ENCODE results near the gene GRN.

Gene GRN

DNA sequence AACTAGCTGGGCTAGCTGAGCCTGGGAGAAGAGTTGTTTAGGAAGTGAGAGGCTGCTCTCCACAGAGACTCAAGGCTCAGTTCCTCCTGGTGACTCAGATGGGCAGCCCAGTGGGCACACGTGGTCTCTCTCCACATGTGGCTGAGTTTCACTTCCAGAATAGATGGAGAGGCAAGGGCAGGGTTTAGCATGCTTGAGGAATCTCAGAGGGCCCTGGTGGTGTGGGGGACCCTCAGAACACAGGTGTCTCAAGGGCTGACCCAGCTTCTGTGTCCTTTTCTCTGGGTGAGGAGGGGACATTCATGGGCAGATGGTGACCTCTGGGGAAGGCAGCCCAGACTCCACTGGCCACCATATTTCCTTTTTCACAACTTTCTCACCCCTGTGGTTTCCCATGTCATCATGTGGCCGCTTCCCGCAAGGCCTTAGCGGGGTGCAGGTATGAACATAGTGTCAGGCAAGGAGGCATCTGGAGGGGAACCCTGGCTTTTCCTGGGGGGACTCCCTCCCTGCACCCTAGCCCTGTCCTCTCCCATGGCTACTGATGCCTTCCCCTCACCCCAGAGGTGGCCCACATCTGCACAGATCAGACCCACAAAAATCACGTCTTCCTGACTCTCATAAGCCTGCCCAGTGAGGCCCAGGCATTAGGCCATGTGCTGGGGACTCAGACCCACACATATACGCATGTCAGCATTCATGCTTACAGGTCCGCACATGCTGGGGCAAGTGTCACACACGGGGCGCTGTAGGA is 3.3 kb downstream of the GRN start:
- no peak for DNase-seq

DNA sequence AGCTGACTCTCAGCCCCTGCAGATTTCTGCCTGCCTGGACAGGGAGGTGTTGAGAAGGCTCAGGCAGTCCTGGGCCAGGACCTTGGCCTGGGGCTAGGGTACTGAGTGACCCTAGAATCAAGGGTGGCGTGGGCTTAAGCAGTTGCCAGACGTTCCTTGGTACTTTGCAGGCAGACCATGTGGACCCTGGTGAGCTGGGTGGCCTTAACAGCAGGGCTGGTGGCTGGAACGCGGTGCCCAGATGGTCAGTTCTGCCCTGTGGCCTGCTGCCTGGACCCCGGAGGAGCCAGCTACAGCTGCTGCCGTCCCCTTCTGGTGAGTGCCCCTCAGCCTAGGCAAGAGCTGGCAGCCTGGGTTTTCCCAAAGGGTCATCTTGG is 3.9 kb downstream of the GRN start:
- DNase-seq: no peak

DNA sequence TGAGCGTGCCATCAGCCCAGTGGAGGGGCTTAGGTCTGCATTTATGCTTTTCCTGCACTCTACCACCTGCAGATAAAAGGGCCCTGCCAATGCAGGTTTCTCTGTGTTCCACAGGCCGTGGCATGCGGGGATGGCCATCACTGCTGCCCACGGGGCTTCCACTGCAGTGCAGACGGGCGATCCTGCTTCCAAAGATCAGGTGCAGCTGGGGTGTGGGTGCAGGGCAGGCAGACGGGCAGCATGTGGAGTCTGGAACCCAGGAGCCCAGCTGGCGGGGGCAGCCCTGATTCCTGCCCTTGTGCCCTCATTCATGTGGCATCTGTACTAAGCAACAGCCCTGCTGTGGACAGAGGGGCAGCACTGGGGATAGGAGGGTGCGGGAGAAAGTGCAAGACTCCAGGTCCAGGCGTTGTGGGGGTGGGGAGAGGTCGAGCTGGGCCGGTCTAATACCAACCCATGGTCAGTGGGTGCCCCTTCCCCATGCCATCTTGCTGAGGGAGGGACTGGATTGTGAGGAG is 4.5 kb downstream of the GRN start:
- no peak for DNase-seq

DNA sequence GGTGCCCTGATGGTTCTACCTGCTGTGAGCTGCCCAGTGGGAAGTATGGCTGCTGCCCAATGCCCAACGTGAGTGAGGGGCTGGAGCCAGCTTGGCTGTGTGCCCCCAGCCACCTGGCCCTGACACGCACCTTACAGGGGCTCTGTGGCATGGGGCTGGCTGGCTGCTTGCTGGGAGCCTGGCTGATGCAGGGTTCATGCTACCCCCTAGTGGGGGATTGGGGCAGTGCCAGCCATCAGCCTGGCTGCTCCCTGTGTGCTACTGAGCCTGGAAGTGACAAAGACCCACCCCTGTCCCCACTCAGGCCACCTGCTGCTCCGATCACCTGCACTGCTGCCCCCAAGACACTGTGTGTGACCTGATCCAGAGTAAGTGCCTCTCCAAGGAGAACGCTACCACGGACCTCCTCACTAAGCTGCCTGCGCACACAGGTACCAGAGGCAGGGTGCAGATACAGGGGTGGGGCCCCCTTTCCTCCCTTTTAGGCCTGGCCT is 5.7 kb downstream of the GRN start:
- DNase-seq: peak; percentile 71

DNA sequence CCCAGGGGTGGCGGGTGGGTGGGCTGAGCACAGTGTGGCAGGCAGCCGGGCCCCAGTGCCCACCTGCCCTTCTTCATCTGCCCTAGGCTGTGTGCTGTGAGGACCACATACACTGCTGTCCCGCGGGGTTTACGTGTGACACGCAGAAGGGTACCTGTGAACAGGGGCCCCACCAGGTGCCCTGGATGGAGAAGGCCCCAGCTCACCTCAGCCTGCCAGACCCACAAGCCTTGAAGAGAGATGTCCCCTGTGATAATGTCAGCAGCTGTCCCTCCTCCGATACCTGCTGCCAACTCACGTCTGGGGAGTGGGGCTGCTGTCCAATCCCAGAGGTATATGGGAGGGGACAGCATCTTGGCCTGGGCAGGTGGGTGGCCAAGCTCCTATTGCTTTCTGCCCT is 6.4 kb downstream of the GRN start:
- no peak for DNase-seq

DNA sequence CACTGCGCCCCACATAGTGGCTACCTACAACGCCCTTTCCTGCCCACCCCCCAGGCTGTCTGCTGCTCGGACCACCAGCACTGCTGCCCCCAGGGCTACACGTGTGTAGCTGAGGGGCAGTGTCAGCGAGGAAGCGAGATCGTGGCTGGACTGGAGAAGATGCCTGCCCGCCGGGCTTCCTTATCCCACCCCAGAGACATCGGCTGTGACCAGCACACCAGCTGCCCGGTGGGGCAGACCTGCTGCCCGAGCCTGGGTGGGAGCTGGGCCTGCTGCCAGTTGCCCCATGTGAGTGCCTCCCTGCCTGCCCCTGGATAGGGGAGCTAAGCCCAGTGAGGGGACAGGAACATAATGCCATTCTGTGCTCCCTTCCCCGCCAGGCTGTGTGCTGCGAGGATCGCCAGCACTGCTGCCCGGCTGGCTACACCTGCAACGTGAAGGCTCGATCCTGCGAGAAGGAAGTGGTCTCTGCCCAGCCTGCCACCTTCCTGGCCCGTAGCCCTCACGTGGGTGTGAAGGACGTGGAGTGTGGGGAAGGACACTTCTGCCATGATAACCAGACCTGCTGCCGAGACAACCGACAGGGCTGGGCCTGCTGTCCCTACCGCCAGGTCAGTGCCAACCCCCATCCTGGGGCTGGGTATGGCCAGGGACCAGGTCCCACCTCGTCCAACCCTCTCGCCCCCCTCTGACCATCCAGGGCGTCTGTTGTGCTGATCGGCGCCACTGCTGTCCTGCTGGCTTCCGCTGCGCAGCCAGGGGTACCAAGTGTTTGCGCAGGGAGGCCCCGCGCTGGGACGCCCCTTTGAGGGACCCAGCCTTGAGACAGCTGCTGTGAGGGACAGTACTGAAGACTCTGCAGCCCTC is 7.1 kb downstream of the GRN start:
- DNase-seq: no peak

DNA sequence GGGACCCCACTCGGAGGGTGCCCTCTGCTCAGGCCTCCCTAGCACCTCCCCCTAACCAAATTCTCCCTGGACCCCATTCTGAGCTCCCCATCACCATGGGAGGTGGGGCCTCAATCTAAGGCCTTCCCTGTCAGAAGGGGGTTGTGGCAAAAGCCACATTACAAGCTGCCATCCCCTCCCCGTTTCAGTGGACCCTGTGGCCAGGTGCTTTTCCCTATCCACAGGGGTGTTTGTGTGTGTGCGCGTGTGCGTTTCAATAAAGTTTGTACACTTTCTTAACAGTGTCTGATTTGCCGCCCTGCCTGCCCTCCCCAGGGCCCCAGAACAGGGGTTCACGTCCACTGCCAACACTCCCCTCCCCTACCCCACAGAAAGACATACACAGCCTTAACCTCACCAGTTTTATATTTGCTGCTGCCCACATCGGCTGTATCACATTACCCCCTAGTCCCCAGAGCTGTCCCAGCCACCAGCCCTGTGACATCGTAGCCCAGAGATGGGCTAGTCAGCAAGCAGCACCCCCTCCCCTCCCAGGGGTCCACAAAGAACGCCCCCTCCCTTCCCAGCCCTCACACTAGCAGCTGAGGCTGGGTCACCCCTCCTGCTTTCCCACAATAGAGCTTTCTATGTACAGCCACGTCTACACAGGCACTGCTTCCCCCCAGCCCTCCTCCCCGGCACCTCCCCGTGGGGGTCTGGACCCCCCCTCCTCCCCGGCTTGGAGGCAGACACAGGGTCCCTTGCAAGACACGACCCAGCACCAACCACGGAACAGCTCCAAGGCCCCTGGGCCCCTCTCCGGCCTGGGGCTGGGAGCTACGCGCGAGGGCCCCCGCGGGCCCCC is 7.9 kb downstream of the GRN start:
- no peak for DNase-seq

DNA sequence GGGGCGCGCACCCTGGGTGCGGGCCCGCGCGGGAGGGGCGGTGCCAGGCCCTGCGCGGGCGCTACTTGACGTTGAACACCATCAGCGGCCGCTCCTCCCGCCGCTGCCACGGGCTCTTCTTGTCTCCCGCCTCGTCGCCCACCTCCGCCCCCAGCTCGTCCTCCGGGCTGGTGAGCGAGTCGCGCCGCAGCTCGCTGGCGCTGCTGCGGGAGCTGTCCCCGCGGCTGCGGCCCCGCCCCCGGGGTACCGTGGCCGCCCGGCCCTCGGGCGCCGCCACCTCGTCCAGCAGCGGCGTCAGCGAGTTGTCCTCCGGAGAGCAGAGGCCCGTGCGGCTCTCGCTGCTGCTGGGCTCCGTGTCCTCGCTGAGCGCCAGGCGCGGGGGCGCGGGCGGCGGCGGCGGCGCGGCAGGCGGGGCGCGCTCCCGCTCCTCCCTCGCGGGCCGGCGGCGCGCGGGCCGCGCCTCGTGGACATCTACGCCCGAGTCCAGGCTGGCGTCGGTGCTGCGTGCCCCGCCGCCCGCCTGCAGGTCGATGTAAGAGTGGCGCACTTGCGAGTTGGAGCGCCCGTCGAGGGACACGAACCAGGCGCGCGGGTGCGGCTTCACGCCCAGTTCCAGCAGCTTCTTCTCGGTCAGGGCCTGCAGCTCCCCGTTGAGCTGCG is 8.7 kb downstream of the GRN start:
- DNase-seq: no peak

DNA sequence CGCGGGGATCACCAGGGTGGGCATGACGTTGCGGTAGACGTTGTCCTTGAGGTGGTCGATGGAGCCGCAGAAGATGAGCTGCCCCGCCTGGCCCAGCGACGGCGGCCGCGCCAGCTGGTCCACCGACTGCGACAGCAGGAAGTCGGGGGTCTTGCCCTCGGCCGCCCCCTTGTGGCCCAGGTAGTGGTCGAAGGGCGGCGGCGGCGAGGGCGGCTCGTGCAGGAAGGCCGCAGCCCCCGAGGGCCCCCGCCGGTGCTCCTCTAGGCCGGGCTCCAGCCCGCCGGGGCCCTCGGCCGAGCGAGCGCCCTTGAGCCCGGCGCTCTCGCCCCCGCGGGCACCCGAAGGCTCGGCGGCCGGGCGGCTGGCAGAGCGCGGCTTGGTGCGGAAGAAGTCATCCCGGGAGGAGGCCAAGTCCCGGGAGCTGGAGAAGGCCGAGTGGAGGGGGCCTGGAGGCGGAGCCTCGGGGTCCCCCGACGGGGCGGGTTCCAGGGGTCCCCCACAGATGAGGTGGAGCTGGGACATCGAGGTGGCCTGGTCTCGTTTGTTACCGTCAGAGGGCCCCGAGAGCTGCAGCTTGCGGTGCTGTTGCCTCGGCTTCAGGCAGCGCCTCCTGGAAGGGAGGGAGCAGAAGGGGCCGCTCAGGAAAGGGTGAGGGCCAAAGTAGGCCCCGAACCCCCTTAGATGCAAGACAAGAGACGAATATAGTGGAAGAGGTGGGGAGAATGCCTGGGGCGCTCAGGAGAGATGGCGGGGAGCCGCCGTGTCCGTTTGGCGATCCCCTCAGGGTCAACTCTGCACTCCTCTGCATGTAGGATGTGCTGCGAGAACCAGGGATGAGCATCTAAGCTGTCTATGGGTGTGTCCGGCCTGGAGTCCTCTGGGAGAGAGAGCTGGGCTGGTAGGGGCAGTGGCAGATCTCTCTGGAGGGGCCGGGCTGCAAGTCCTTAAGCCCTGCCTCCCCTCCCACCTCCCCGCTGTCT is 9.8 kb downstream of the GRN start:
- DNase-seq: peak; percentile 64

DNA sequence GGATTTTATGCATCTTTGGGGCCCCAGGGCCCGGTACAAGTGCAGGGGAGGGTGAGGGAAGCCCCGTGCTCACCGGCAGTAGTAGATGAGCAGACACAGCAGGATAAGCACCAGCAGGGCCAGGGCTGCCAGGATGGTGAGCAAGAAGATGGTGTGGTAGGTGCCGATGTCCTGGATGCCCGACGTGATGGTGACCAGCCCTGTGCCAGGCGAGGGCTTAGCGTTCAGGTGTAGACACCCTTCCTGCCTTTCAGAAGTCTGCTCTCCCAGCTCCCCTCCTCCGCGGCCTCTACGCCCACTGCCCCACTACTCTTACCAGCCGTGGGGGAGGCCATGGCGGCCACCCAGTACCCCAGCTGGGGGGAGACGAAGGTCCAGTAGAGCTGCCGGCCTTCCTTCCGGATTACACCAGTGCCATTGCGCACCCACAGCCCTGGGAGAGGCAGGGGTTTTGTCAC is 10.6 kb downstream of the GRN start:
- DNase-seq: no peak

DNA sequence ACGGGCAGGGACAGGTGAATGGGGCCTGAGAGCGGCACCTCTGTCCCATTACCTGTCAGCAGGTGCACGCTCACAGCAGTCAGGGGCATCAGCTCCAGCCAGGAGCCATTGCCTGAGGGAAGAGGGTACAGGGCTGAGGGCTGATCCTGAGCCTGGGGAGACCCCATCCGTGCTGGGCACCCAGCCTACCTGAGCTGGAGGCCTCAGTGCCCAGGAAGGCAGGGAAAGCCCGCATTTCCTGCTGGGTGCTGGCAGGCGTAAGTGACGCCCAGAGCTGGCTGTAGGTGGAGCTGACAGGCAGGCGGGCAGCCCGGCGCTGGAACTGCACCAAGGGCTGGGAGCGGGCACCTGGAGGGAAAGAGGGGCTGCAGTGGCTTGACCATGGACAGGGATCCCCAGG is 11.1 kb downstream of the GRN start:
- no peak for DNase-seq

DNA sequence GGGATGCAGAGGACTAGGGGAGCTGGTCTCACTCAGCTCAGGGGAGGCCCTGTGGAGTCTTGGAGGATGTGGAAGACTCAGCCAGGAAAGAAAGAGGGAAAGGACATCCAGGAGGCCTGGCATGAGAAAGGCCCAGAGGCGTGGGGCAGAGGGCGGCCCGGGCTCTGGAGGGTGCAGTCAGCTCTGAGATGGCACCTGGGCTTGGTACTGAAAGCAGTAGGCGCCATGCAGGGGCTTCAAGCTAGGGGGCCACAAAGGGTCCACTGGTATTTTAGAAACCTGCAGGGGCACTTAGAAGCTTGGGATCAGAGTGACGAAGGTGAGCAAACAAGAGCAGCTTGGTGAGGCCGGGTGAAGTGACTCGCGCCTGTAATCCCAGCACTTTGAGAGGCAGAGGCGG is 13.0 kb downstream of the GRN start:
- DNase-seq: no peak

DNA sequence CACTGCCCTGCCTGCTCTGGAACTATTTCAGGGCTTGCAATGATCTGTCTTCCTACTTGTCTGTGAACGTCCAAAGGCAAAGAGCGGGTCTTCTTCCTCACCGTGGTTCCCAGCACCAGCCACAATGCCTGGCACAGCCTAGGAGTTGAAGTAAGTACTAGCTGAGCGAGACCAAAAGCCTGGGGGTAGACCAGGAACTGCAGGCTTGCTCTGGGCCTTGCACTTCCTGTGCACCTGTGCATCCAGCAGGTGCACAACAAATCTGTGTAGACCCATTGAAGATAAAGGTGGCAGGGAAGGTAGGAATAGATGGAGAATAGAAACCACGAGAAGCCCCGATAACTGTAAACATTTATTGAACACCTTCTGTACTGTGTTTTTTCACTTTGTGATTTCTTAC is 13.9 kb downstream of the GRN start:
- DNase-seq: no peak

DNA sequence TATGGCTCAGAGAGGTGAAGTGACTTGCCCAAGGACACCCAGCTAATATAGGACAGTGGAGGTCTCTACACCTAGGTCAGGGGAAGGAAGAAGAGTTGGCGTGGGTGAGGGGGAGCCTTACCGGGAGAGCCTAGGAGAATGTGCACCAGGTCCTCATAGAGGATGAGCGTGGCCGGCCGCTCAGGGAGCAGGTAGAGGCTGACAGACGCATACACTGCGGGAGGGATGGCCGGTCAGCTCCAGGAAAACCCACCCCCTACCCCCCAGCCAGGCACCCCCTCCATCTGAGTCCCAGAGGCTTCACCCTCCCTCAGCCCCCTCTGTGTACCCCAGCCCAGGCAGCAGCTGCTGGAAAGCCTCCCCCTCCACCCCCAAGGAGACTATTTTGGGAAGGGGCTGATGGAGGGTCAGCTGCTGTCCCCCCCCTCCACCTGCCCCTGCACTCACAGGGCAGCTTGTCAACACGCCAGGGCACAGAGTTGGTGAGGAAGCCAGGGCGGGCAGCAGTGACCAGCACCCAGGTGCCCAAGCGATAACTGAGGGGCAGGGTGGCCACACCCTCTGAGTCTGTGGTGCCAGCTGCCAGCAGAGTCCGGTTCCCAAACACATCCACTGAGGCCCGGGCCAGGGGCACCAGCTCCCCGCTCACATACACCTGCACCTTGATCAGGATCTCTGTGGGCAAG is 14.5 kb downstream of the GRN start:
- no peak for DNase-seq

DNA sequence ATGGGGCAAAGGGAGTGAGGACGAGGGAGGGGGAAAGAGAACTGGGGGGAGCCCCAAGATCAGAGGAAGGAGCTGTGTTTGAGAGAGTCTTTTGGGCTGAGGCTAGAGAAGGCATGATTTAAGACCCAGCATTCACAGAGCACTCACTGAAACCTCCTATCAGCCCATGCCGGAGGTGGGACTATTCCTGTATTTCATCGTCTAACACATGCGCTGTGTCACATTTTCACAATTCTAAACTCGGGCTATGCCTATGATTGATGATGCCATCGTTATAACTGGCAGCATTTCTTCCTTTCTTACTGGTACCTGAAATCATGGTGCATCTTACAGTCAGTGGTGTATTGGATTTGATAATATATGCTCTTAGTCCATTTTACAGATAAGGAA is 15.0 kb downstream of the GRN start:
- no peak for DNase-seq

DNA sequence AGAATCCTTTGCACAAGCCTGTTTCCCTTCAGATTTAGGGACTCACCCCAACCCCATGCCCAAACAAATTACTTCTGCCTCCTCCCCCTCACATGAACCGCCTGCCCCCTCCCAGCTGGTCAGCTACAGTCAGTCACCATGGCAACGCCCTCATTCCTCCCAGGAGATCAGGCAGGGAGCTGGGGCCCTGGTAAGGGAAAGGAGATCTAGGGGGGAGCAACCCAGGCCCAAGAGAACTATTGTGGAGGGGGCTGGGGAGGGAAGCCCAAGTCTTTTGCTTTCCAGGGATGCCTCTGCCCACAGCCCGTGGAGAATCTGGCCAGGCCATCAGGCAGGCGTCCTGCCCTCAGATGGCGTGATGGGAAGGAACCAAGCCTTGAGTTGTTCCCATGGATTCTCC is 15.7 kb downstream of the GRN start:
- DNase-seq: no peak

DNA sequence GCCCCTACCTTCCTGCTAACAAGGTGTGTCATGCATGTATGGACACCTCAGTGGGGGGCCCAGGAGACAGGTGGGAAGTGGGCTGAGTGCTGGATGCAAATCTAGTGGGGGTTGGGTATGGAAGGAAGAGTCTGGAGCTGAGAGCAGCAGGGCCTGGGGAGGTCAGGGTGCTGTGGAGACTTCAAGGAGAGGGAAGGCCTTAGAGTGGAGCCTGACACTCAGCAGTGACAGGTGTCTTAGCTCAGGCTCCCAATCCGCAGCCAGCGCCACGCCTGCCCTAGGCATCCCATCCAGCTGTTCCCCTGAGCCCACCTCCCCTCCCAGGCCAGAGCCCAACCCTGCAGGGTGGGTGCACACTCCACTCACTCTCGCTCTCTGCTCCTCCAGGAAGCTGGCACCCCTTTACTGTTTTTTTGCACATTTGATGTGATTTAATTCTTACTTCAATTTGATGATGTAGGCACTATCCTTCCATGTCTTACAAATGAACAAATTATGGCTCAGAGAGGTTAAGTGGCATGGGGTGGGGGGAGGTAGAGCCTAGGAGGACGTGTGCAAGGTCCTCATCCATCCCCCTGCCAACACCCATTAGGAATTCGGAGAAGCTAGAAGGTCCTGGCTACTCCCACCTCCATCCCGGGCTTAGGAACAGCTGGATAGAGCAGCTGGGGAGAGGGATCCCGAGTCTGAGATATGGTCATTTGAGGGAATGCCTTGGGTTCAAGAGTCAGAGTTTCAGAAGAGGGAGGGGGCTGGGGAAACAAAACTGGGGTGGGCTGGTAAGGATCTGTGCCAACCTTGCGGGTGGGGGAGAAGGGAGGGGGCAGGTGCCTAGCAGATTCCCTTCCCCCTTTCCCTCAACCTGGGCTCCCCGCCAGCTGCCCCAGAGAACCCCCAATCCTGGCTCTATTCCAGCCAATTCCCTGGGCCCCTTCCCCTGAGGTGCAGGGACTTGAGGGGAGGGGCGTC is 16.5 kb downstream of the GRN start:
- DNase-seq: no peak

DNA sequence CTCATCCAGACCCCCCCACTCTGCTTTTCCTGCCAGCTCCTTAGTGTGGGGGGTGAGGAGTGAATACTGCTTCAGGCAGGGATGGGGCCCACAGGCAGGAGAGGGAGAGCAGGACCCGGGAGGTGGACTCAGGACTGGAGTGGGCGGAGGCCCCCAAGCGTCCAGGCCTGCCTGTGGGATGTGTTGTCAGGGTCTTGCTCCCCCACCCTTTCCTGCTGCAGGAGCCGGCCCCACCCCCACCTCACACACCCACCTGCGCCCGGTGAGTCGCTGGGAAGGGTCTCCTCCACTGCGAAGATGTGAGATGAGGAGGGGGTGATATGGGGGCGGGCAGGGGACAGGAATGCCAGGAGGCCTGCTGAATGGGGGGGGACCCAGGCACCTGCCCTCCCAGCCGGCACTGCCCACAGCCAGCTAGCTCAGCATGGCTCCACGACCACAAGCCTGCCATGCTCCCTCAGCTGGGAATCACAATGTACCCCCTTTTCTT is 17.4 kb downstream of the GRN start:
- DNase-seq: no peak

DNA sequence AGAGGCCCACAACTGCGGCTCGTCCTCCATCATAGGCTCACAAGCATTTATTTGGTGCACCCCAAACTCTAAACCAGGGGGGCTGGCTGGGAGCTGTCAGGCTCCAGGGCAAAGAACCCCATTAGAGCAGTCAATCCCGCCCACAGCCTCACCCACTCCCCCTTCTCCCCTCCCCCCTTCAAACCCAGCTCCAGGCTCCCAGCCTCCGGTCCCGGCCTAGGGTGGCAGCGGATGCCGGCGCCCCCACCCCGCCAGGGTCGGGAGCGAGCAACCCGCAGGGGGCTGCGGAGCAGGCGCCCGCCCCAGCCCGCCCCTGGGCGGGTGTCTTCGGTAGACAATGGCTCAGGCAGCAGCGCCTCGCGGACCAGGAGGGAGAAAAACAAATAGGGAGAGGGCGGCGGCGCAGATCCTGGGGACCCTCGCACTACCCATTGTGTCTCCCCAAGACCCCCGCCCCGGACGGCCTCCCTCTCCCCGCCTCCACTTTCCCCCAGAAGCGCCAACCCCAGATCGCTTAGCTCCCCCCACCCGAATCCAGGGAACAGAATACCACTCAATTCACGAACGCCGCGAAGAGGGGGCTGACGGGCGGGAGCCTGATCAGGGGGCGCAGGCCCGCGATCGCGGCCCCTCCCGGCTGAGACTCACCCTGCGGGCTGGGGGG is 18.0 kb downstream of the GRN start:
- no peak for DNase-seq

Measured in stimulated activated CD4-positive, alpha-beta T cell treated with anti-CD3 and anti-CD28 coated beads, Interleukin-12 subunit alpha, Interleukin-12 subunit beta, amount 100 ng/mL, for 4 hours (primary cell).